Keratinocyte (primary cell): ENCODE data around the gene CANX. TPM values are rescaled to one million over a fixed set of nuclear protein-coding genes. Genes with fewer than 3 reads are reported as not detected.
"Not testable (repeated sequence)": the region's sequence is repeated elsewhere in the genome, so short reads cannot be mapped to it uniquely, and the experiment has no call there.

Experiments used
- DNase-seq: peaks from one replicate; pipeline ENCODE4 v3.0.0-alpha.2; 2011; ENCODE audit warnings: low read depth, missing footprints, low spot score
- FAIRE-seq: peaks from 2 replicates; lab custom pipeline; 2011; peaks lifted over from hg19 to GRCh38; lab: Jason Lieb, UNC
- H2AFZ ChIP-seq: 2 replicates; pipeline ENCODE4 v1.6.0; 2012; ENCODE audit warnings: low read length, control low read depth, inconsistent platforms; ENCODE audit not compliant: control insufficient read depth
- H3K27ac ChIP-seq: 2 replicates; pipeline ENCODE4 v1.5.1; 2011; ENCODE audit warnings: low read length; ENCODE audit not compliant: control insufficient read depth, insufficient read depth
- H3K27me3 ChIP-seq: 3 replicates; pipeline ENCODE4 v1.6.0; 2011; ENCODE audit warnings: low read length; ENCODE audit not compliant: control insufficient read depth, insufficient read depth; ENCODE audit errors: extremely low read depth
- H3K36me3 ChIP-seq, 2 experiments: 2 replicates in 1 of 2; 3 replicates in 1 of 2; pipeline ENCODE4 v1.5.1; 2011; ENCODE audit warnings: low read length in 2 of 2, mild to moderate bottlenecking in 1 of 2; ENCODE audit not compliant: control insufficient read depth in 2 of 2, insufficient read depth in 2 of 2; ENCODE audit errors: extremely low read depth in 1 of 2
- H3K4me1 ChIP-seq: 3 replicates; pipeline ENCODE4 v1.5.1; 2011; ENCODE audit warnings: low read length; ENCODE audit not compliant: control insufficient read depth, insufficient read depth; ENCODE audit errors: extremely low read depth
- H3K4me2 ChIP-seq: 3 replicates; pipeline ENCODE4 v1.6.0; 2011; ENCODE audit warnings: low read depth, low read length; ENCODE audit not compliant: control insufficient read depth, insufficient read depth; ENCODE audit errors: extremely low read depth
- H3K4me3 ChIP-seq, 3 experiments: fragments of 200-600 bp in 1 of 3; sonication (generic) in 1 of 3; 2 replicates in 2 of 3; 3 replicates in 1 of 3; pipeline ENCODE4 v1.5.1; 2011 to 2016; ENCODE audit warnings: low read length in 3 of 3, mild to moderate bottlenecking in 3 of 3, control low read depth in 2 of 3, inconsistent platforms in 1 of 3, low read depth in 1 of 3, mixed read lengths in 1 of 3, mixed run types in 1 of 3, moderate library complexity in 1 of 3; ENCODE audit not compliant: control insufficient read depth in 2 of 3, insufficient read depth in 2 of 3; ENCODE audit errors: extremely low read depth in 1 of 3
- H3K79me2 ChIP-seq: 2 replicates; pipeline ENCODE4 v1.6.0; 2012; ENCODE audit warnings: low read length; ENCODE audit not compliant: control insufficient read depth, insufficient read depth
- H3K9ac ChIP-seq: 3 replicates; pipeline ENCODE4 v1.6.0; 2011; ENCODE audit warnings: low read length; ENCODE audit not compliant: control insufficient read depth, insufficient read depth; ENCODE audit errors: extremely low read depth
- H3K9me1 ChIP-seq: 3 replicates; pipeline ENCODE4 v1.6.0; 2011; ENCODE audit warnings: low read length; ENCODE audit not compliant: control insufficient read depth, insufficient read depth; ENCODE audit errors: extremely low read depth
- H3K9me3 ChIP-seq: 2 replicates; pipeline ENCODE4 v1.5.1; 2012; ENCODE audit warnings: low read depth, low read length; ENCODE audit not compliant: control insufficient read depth
- H4K20me1 ChIP-seq: 3 replicates; pipeline ENCODE4 v1.6.0; 2011; ENCODE audit warnings: low read length; ENCODE audit not compliant: control insufficient read depth, insufficient read depth; ENCODE audit errors: extremely low read depth
- dilution Hi-C: fragments of 300-500 bp; cut with MboI; formaldehyde crosslinking; loops from one replicate; pipeline ENCODE4 v1.7.0; 2020; ENCODE audit warnings: low sequenced_read_pairs; ENCODE audit not compliant: extremely low pct_ligation_motif_present
- polyA plus RNA-seq, 5 experiments: library from polyadenylated mRNA; depleted of rRNA in 3 of 5; stranded (reverse) in 3 of 5; stranded (forward) in 1 of 5; unstranded in 1 of 5; fragments of >200 nt; gene quantifications; 1 replicate in 1 of 5; 2 replicates in 3 of 5; 3 replicates in 1 of 5; pipeline versions ENCODE4 v1.2.1 to v1.2.3, GENCODE V29; 2011 to 2012; ENCODE audit warnings: missing spikeins in 2 of 5, low read depth in 1 of 5, low replicate concordance in 1 of 5

Gene CANX
- polyA plus RNA-seq, 1 donor (not counting 4 experiments of a cell fraction or from before 2014, with no cell fraction given): 720 TPM

- H3K36me3 ChIP-seq, H3K4me2 ChIP-seq, H3K4me1 ChIP-seq, H2AFZ ChIP-seq, H3K9ac ChIP-seq, H4K20me1 ChIP-seq, H3K27ac ChIP-seq, DNase-seq, dilution Hi-C loops, H3K9me1 ChIP-seq, H3K9me3 ChIP-seq, H3K4me3 ChIP-seq, H3K79me2 ChIP-seq, H3K27me3 ChIP-seq: not testable (repeated sequence)
- FAIRE-seq: peak; percentile 36
Measured at GRCh38 chr5:179657302-179658178, 41.2 kb upstream of the CANX start.

DNA sequence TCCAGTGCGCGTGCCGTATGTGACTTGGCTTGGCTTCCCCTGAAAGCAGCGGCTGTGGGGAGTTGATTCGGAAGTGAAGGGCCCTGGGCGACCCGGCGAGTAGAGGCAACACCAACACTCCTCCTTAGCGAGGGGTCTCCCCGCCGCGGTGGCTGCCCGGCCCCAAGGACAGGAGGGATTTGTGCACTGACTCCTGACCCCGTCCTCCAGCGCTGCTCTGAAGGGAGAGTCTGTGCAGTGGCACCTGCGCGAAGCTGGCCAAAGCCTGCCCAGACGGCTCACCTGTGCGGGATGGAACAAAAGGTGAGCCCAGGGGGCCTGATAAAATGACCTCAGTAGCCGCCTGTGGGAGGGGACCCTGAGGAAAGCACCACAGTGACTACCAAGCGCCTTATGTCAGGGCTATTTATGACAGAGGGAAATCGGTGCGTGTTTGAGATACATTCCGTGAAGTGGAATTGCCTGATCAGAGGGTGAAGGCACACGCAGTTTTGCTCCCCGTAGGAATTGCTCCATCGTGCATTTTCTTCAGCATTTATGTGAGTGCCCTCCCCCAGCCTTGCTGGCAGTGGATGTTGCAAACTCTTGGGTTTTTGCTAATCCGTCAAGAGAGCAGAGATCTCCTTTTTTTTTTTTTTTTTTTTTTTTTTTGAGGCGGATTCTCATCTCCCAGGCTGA is 40.4 kb upstream of the CANX start:
- H3K9me3 ChIP-seq, dilution Hi-C loops, DNase-seq, FAIRE-seq, H3K36me3 ChIP-seq, H4K20me1 ChIP-seq, H3K79me2 ChIP-seq, H3K27me3 ChIP-seq, H3K4me1 ChIP-seq, H3K9me1 ChIP-seq: not testable (repeated sequence)
- H2AFZ ChIP-seq: peak overlapping the region; percentile 90
- H3K9ac ChIP-seq: peak overlapping the region; percentile 78
- peak overlapping the region; percentile 98 for H3K4me2 ChIP-seq
- peak overlapping the region; percentile 47 to 89 (median 77) for H3K4me3 ChIP-seq
- peak overlapping the region; percentile 56 for H3K27ac ChIP-seq

- H3K9me3 ChIP-seq, DNase-seq, FAIRE-seq, H3K4me3 ChIP-seq, H2AFZ ChIP-seq, H3K27me3 ChIP-seq, H3K36me3 ChIP-seq, H3K9ac ChIP-seq, H3K9me1 ChIP-seq, H3K4me2 ChIP-seq, H3K4me1 ChIP-seq, H3K27ac ChIP-seq, dilution Hi-C loops, H3K79me2 ChIP-seq, H4K20me1 ChIP-seq: not testable (repeated sequence)
Measured at GRCh38 chr5:179661647-179662046, 37.1 kb upstream of the CANX start.
